Measurements from ENCODE around the gene DGKB.

GRCh38 chr7:14805105-14805719 is 97.3 kb downstream of the DGKB start:
- no peak for TF ChIP-seq CTCF (optimal IDR thresholded peaks at IDR 0.05 in 1 of 3, IDR thresholded peaks at IDR 0.05 in 1 of 3, conservative IDR thresholded peaks at IDR 0.05 in 1 of 3; ENCODE audit: extremely low read depth in 1 of 3, insufficient read depth in 2 of 3, low read length in 3 of 3)
- no peak for TF ChIP-seq EZH2 (IDR thresholded peaks at IDR 0.05; ENCODE audit: low read length)

Data from keratinocyte (primary cell).